Measurements from ENCODE around the gene REX1BD. TPM values are rescaled to one million over a fixed set of nuclear protein-coding genes. Genes with fewer than 3 reads are reported as not detected.

The REX1BD gene
- total and polyA plus RNA-seq, 2 of the 8 experiments (the other 6 are each of a cell fraction or from before 2014, with no cell fraction given): 56.8 to 62.7 TPM

DNA sequence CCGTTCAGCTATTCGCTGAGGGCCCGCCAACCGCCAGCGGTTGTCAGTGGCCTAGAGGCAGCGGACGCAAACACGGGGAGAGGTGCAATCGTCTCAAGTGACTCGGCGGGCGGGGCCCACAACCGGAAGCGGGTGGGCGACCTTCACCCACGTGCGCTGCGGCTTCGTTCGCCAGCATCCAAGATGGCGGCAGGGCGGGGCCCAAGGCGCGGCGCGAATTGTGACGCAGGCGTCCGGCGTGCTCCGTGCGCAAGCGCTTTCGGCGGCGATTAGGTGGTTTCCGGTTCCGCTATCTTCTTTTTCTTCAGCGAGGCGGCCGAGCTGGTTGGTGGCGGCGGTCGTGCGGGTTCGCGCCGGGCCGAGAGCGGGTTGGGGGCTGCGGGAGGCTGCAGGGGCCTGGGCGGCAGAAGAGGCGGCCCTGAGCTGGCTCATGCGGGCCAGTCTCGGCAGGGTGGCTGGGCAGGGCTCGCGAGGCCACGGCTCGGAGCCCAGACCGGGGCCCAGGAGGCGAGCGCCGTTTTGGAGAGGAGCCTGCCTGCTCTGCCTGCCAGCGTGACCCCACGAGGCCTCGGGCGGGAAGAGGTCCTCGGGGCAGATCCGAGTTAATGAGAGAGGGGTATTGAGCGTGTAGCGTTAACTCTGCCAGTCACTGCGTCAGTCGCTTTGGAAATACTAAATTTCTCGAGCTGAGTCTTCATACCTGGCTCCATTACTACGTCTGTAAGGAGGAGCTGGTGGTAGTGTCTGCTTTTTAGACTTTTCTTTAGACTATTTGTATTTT is 16.8 kb upstream of the REX1BD start, which contains the start of gene UBA52:
TSS of gene UBA52 (plus strand) at position 294 of the 781 bp plus-strand sequence. CDS start 1,444 bp downstream, outside the sequence.
- no peaks in the 10 kb centered on the region for H3K27me3 ChIP-seq (replicated peaks in 1 of 4; ENCODE audit: control insufficient read depth in 3 of 4, extremely low read depth in 1 of 4, insufficient read depth in 3 of 4, low read length in 3 of 4)
- H2AFZ ChIP-seq (ENCODE audit: low read length): no peak within 1 kb of the TSS
- ChIA-PET CTCF (ENCODE audit: partially characterized antibody) (interaction anchor here (0.8 to 4.7 kb wide), 12 partner anchors 10 to 121 kb away, joined by 3 to 28 read pairs (median 4); partner anchors contain the start of genes KXD1 and REX1BD), POLR2A (ENCODE audit: partially characterized antibody) (interaction anchor here (0.6 to 6.1 kb wide), 35 partner anchors 10 to 535 kb away, joined by 3 to 112 read pairs (median 3); partner anchors contain the start of genes ELL, KXD1 and REX1BD)
- H2BK5ac ChIP-seq (ENCODE audit: low read depth, low read length): peak within 1 kb of the TSS; percentile 84
- no peak within 1 kb of the TSS for H2BK120ac ChIP-seq (replicated peaks; ENCODE audit: low read depth, low read length)
- peak; percentile 32 for FAIRE-seq
- WGBS, 2 experiments (ENCODE audit: extremely low coverage in 1 of 2, insufficient coverage in 1 of 2, insufficient read length in 1 of 2, insufficient replicate concordance in 2 of 2, low coverage in 1 of 2, low lambda C conversion rate in 2 of 2, missing lambda C conversion rate in 1 of 2): 1% methylated on average over 71 of the region's 75 CpGs; no CpG with 5 or more reads in 1 of the 2 experiments
- H3K18ac ChIP-seq (ENCODE audit: extremely low read depth, low read length): peak within 1 kb of the TSS; percentile 60
- peaks cover 31 to 58% (median 50%) of the 10 kb centered on the region in 4 experiments for H3K36me3 ChIP-seq (ENCODE audit: control insufficient read depth in 2 of 4, insufficient read depth in 4 of 4, low read length in 3 of 4)
- peak within 1 kb of the TSS; percentile 93 to 99 (median 98) for H3K4me3 ChIP-seq (ENCODE audit: extremely low read depth in 1 of 4, insufficient read depth in 2 of 4, low read depth in 3 of 4, low read length in 4 of 4)
- H3K9ac ChIP-seq (replicated peaks in 1 of 4; ENCODE audit: extremely low read depth in 1 of 4, low read depth in 3 of 4, low read length in 3 of 4): peak within 1 kb of the TSS; percentile 95 to 97 (median 96)
- H2BK20ac ChIP-seq (ENCODE audit: low read length): no peak within 1 kb of the TSS
- H3K14ac ChIP-seq (ENCODE audit: insufficient read length): peak within 1 kb of the TSS; percentile 40
- H2BK15ac ChIP-seq (ENCODE audit: low read length): no peak within 1 kb of the TSS
- peak within 1 kb of the TSS; percentile 91 to 97 for H3K4me2 ChIP-seq (ENCODE audit: insufficient read depth in 1 of 2, low read depth in 2 of 2, low read length in 2 of 2)
- peaks cover 10% of the 10 kb centered on the region for H3K23me2 ChIP-seq (ENCODE audit: low read depth, low read length)
- H3K27ac ChIP-seq (ENCODE audit: low read depth, low read length): peak within 1 kb of the TSS; percentile 89
- H4K91ac ChIP-seq (replicated peaks; ENCODE audit: insufficient read length, low read length): peak within 1 kb of the TSS; percentile 96
- peaks cover 9 to 24% of the 10 kb centered on the region in 2 experiments for H4K20me1 ChIP-seq (replicated peaks in 1 of 2; ENCODE audit: control insufficient read depth in 1 of 2, insufficient read depth in 2 of 2, low read length in 2 of 2)
- H3K9me3 ChIP-seq (ENCODE audit: insufficient read depth in 2 of 2, low read depth in 1 of 2, low read length in 1 of 2): no peaks in the 10 kb centered on the region
- peaks cover 0 to 9% (median 6%) of the 10 kb centered on the region in 4 experiments; a peak in 6 of 7 replicates for H3K4me1 ChIP-seq (replicated peaks in 1 of 4; ENCODE audit: control insufficient read depth in 3 of 4, insufficient read depth in 4 of 4, low read length in 3 of 4)
- no peak within 1 kb of the TSS for H3K23ac ChIP-seq (ENCODE audit: insufficient read length)
- DNase-seq (ENCODE audit: low read depth in 1 of 2, low spot score in 2 of 2): peak; percentile 89 to 99
- peak within 1 kb of the TSS; percentile 56 for H2AK5ac ChIP-seq (ENCODE audit: low read depth, low read length)
- peak within 1 kb of the TSS; percentile 98 for H4K8ac ChIP-seq (ENCODE audit: extremely low read depth, insufficient read depth, low read length)
- H2BK12ac ChIP-seq (ENCODE audit: low read depth, low read length): no peak within 1 kb of the TSS
- peak within 1 kb of the TSS; percentile 34 for H3K4ac ChIP-seq (replicated peaks; ENCODE audit: insufficient read length, low read depth, low read length)
- H3K79me2 ChIP-seq (ENCODE audit: control insufficient read depth in 1 of 2, insufficient read depth in 2 of 2, low read length in 2 of 2): peaks cover 12 to 20% of the 10 kb centered on the region in 2 experiments
- H3K56ac ChIP-seq (replicated peaks; ENCODE audit: insufficient read length, low read depth, low read length): peak within 1 kb of the TSS; percentile 95
- peaks cover 13% of the 10 kb centered on the region for H3K79me1 ChIP-seq (ENCODE audit: low read depth, low read length)
- peak within 1 kb of the TSS; percentile 79 for H4K5ac ChIP-seq (ENCODE audit: insufficient read length, low read depth, low read length)
- peak; percentile 91 to 99; a peak in 3 of 4 replicates for TF ChIP-seq SIN3A (conservative IDR thresholded peaks at IDR 0.05 in 1 of 2, IDR thresholded peaks at IDR 0.05 in 1 of 2; ENCODE audit: low read depth in 1 of 2, low read length in 2 of 2)
- TF ChIP-seq RXRA (IDR thresholded peaks at IDR 0.05; ENCODE audit: insufficient read depth, low read depth, low read length): no peak
- TF ChIP-seq, protein P1, sequence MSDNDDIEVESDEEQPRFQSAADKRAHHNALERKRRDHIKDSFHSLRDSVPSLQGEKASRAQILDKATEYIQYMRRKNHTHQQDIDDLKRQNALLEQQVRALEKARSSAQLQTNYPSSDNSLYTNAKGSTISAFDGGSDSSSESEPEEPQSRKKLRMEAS (IDR thresholded peaks at IDR 0.05): peak; percentile 99
- peak; percentile 92 for TF ChIP-seq TBP (IDR thresholded peaks at IDR 0.05; ENCODE audit: low read depth, low read length)
- peak; percentile 100 for TF ChIP-seq YY1 (IDR thresholded peaks at IDR 0.05; ENCODE audit: low read depth, low read length)
- peak; percentile 52 for TF ChIP-seq CEBPB (IDR thresholded peaks at IDR 0.05; ENCODE audit: low read depth, low read length)
- TF ChIP-seq RBBP5 (IDR thresholded peaks at IDR 0.05; ENCODE audit: borderline replicate concordance, low read depth, low read length): no peak
- peak; percentile 65 for TF ChIP-seq ASH2L (IDR thresholded peaks at IDR 0.05; ENCODE audit: low read length)
- TF ChIP-seq SP4 (IDR thresholded peaks at IDR 0.05; ENCODE audit: low read length): 0 out of 2 replicates have a peak, but pooled peaks have one; percentile 86
- TF ChIP-seq HDAC2 (IDR thresholded peaks at IDR 0.05; ENCODE audit: borderline replicate concordance in 1 of 2, low read depth in 2 of 2, low read length in 2 of 2): peak in 1 of 2 experiments; percentile 48; a peak in 1 of 4 replicates
- TF ChIP-seq PHF8 (conservative IDR thresholded peaks at IDR 0.05; ENCODE audit: low read depth, low read length): peak; percentile 93
